Endodermal cell (in vitro differentiated cells): ENCODE measurements around the gene PLXNC1. TPM values are rescaled to one million over a fixed set of nuclear protein-coding genes. Genes with fewer than 3 reads are reported as not detected.
A peak's percentile ranks its signal among the peaks of the same experiment; 100 is the strongest.

Experiments
- DNase-seq: peaks from one replicate; pipeline ENCODE4 v3.0.0-alpha.2; 2017
- H3K27ac ChIP-seq: 2 replicates; pipeline ENCODE4 v1.5.1; 2013; ENCODE audit warnings: mild to moderate bottlenecking, low read depth, low read length, moderate library complexity
- H3K27me3 ChIP-seq: 2 replicates; pipeline ENCODE4 v1.6.1; 2013; ENCODE audit warnings: mild to moderate bottlenecking, low read length, moderate library complexity; ENCODE audit not compliant: insufficient read depth, control insufficient read depth, poor library complexity, severe bottlenecking
- H3K36me3 ChIP-seq: 2 replicates; pipeline ENCODE4 v1.7.0; 2013; ENCODE audit warnings: mild to moderate bottlenecking, low read length, moderate library complexity; ENCODE audit not compliant: control insufficient read depth, insufficient read depth
- H3K4me1 ChIP-seq: one replicate; pipeline ENCODE4 v1.7.0; 2013; ENCODE audit warnings: low read length; ENCODE audit not compliant: control insufficient read depth, insufficient read depth
- H3K4me3 ChIP-seq: 2 replicates; pipeline ENCODE4 v1.5.1; 2013; ENCODE audit warnings: mild to moderate bottlenecking, low read length, moderate library complexity
- H3K9ac ChIP-seq: 2 replicates; pipeline ENCODE4 v1.6.1; 2013; ENCODE audit warnings: mild to moderate bottlenecking, low read length, moderate library complexity; ENCODE audit not compliant: poor library complexity, severe bottlenecking; ENCODE audit errors: extremely low read depth
- H3K9me3 ChIP-seq: 2 replicates; pipeline ENCODE4 v1.6.1; 2013; ENCODE audit warnings: mild to moderate bottlenecking, low read length, moderate library complexity; ENCODE audit not compliant: control insufficient read depth
- H3K27ac Mint-ChIP-seq: 2 replicates; pipeline ENCODE4 v1.8.0; 2020; ENCODE audit warnings: mixed read lengths
- H3K27me3 Mint-ChIP-seq: 2 replicates; pipeline ENCODE4 v1.8.0; 2021; ENCODE audit warnings: mild to moderate bottlenecking, mixed read lengths; ENCODE audit not compliant: insufficient read depth
- H3K36me3 Mint-ChIP-seq: 2 replicates; pipeline ENCODE4 v1.8.0; 2020; ENCODE audit warnings: low read depth, mixed read lengths
- H3K4me1 Mint-ChIP-seq: 2 replicates; pipeline ENCODE4 v1.8.0; 2020; ENCODE audit warnings: mixed read lengths
- H3K4me3 Mint-ChIP-seq: 2 replicates; pipeline ENCODE4 v1.8.0; 2020; ENCODE audit warnings: mild to moderate bottlenecking, moderate library complexity, mixed read lengths
- H3K9me3 Mint-ChIP-seq: 2 replicates; pipeline ENCODE4 v1.8.0; 2020; ENCODE audit warnings: mild to moderate bottlenecking, mixed read lengths
- WGBS, 2 experiments: methylation state at CpG; one replicate each; pipeline versions ENCODE4 v1.1.5 to v1.1.7; 2013; ENCODE audit warnings: missing lambda C conversion rate in 2 of 2, mixed read lengths in 1 of 2; ENCODE audit not compliant: insufficient coverage in 1 of 2, insufficient read length in 1 of 2; 5-methylcytosine and 5-hydroxymethylcytosine counted together
- total RNA-seq, 2 donors: library from RNA; stranded (reverse); fragmentation: NEBNext Ultra II Directional in 1 of 2; extraction: Animal tissue kit (Norgen Biotek cat#: 25700) in 1 of 2; gene quantifications; 2 replicates in 1 of 2; 3 replicates in 1 of 2; pipeline ENCODE4 v1.2.1, GENCODE V29; 2021
- TF ChIP-seq, protein P1 (sequence below): fragments of 200-600 bp; sonication (generic); conservative IDR thresholded peaks from 2 replicates; pipeline ENCODE4 v1.5.0; 2021; ENCODE audit warnings: antibody characterized with exemption, mild to moderate bottlenecking

PLXNC1 gene
- total RNA-seq, 2 donors from 2014 or later, result 1.6 to 1.9 TPM

DNA sequence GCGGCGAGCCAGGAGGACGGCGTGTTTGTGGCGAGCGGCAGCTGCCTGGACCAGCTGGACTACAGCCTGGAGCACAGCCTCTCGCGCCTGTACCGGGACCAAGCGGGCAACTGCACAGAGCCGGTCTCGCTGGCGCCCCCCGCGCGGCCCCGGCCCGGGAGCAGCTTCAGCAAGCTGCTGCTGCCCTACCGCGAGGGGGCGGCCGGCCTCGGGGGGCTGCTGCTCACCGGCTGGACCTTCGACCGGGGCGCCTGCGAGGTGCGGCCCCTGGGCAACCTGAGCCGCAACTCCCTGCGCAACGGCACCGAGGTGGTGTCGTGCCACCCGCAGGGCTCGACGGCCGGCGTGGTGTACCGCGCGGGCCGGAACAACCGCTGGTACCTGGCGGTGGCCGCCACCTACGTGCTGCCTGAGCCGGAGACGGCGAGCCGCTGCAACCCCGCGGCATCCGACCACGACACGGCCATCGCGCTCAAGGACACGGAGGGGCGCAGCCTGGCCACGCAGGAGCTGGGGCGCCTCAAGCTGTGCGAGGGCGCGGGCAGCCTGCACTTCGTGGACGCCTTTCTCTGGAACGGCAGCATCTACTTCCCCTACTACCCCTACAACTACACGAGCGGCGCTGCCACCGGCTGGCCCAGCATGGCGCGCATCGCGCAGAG is 873 bp downstream of the PLXNC1 start:
- Mint-ChIP-seq H3K36me3 (no peaks in the 10 kb centered on the region), H3K4me3 (peak overlapping the region; percentile 56), H3K27me3 (peaks cover 87% of the 10 kb centered on the region), H3K27ac (no peak overlapping the region), H3K9me3 (no peaks in the 10 kb centered on the region), H3K4me1 (peaks cover 28% of the 10 kb centered on the region)
- no peaks in the 10 kb centered on the region for H3K9me3 ChIP-seq
- H3K9ac ChIP-seq, result no peak overlapping the region
- peaks cover 15% of the 10 kb centered on the region for H3K4me1 ChIP-seq
- peak; percentile 92 for DNase-seq
- TF ChIP-seq, protein P1, sequence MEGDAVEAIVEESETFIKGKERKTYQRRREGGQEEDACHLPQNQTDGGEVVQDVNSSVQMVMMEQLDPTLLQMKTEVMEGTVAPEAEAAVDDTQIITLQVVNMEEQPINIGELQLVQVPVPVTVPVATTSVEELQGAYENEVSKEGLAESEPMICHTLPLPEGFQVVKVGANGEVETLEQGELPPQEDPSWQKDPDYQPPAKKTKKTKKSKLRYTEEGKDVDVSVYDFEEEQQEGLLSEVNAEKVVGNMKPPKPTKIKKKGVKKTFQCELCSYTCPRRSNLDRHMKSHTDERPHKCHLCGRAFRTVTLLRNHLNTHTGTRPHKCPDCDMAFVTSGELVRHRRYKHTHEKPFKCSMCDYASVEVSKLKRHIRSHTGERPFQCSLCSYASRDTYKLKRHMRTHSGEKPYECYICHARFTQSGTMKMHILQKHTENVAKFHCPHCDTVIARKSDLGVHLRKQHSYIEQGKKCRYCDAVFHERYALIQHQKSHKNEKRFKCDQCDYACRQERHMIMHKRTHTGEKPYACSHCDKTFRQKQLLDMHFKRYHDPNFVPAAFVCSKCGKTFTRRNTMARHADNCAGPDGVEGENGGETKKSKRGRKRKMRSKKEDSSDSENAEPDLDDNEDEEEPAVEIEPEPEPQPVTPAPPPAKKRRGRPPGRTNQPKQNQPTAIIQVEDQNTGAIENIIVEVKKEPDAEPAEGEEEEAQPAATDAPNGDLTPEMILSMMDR, result peak; percentile 81
- H3K27me3 ChIP-seq, result peaks cover 71% of the 10 kb centered on the region
- H3K27ac ChIP-seq, result no peak overlapping the region
- peak overlapping the region; percentile 66 for H3K4me3 ChIP-seq
- 2 to 4% methylated on average over 42 to 76 of the region's 76 CpGs for WGBS, 2 experiments
- H3K36me3 ChIP-seq, result no peaks in the 10 kb centered on the region

DNA sequence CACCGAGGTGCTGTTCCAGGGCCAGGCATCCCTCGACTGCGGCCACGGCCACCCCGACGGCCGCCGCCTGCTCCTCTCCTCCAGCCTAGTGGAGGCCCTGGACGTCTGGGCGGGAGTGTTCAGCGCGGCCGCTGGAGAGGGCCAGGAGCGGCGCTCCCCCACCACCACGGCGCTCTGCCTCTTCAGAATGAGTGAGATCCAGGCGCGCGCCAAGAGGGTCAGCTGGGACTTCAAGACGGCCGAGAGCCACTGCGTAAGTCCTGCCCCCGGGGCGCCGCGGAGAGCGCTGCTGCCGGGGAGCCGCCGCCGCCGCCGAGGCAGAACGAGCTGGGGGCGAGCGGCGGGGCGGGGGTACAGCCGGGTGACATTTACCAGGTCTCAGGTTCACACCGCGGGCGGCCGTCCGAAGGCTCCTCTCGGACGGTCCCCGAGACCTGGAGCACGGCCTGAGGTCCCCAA is 1.4 kb downstream of the PLXNC1 start:
- Histone ChIP-seq H3K36me3 (no peaks in the 10 kb centered on the region), H3K9ac (no peak overlapping the region), H3K9me3 (no peaks in the 10 kb centered on the region), H3K4me1 (peaks cover 15% of the 10 kb centered on the region), H3K27me3 (peaks cover 71% of the 10 kb centered on the region), H3K27ac (no peak overlapping the region), H3K4me3 (peak overlapping the region; percentile 66)
- peak overlapping the region; percentile 56 for H3K4me3 Mint-ChIP-seq
- WGBS, 2 experiments, result 3% methylated on average over 49 of the region's 49 CpGs; no CpG with 5 or more reads in 1 of the 2 experiments
- peaks cover 88% of the 10 kb centered on the region for H3K27me3 Mint-ChIP-seq
- peak; percentile 89 for DNase-seq
- H3K9me3 Mint-ChIP-seq, result no peaks in the 10 kb centered on the region
- H3K27ac Mint-ChIP-seq, result no peak overlapping the region
- no peaks in the 10 kb centered on the region for H3K36me3 Mint-ChIP-seq
- H3K4me1 Mint-ChIP-seq, result peaks cover 28% of the 10 kb centered on the region
- TF ChIP-seq, protein P1, result no peak

DNA sequence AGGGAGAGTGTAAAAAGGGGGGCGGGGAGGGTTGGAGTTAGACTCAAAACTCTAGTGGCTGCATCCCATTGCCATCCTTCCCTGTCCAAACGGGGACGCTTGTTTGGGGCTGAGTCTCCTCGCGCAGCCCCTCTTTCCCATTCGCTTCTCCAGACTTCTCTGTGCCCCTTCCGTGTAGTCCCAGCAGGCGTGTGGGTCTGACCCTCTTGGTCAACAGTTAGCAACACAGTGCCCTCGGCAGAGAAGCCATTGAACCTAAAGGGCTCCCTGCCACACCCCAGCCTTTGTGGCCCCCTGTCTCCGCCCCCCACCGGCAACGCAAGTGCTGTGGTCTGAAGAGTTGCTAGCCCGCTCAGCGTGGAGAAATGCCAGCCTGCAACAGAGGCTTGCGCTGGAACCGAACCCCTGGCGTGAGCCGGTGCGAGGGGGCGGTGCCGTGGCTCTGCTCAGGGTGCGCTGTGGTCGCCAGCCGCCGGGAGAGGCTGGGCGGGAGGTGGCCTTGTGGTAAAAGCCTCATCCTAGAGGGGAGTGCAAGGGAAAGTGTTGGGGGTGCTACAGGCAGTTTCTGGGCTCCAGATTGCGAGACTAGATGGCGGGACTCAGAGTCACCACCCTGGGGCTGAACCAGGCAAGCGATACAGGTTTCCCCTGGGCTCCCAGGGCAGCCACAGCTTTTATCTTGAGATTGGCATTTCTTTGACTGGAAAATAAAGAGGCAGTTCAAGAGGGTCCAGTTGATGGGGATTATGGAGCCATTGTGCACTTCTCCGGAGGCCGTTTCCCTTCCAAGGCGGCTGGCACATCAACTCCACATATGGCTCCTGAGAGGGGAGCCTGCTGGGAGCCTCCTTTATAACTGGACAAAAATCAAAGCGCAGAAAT is 2.1 kb downstream of the PLXNC1 start:
- H3K4me3 Mint-ChIP-seq, result peak overlapping the region; percentile 56
- no peaks in the 10 kb centered on the region for H3K9me3 Mint-ChIP-seq
- no peaks in the 10 kb centered on the region for H3K9me3 ChIP-seq
- DNase-seq, result peak; percentile 87
- H3K4me3 ChIP-seq, result peak overlapping the region; percentile 65
- no peak overlapping the region for H3K9ac ChIP-seq
- H3K36me3 Mint-ChIP-seq, result no peaks in the 10 kb centered on the region
- TF ChIP-seq, protein P1, result no peak
- H3K27ac Mint-ChIP-seq, result no peak overlapping the region
- 17 to 27% methylated on average over 13 to 33 of the region's 33 CpGs for WGBS, 2 experiments
- peaks cover 15% of the 10 kb centered on the region for H3K4me1 ChIP-seq
- H3K4me1 Mint-ChIP-seq, result peaks cover 28% of the 10 kb centered on the region
- peaks cover 76% of the 10 kb centered on the region for H3K27me3 ChIP-seq
- peak overlapping the region; percentile 6 for H3K27ac ChIP-seq
- no peaks in the 10 kb centered on the region for H3K36me3 ChIP-seq
- H3K27me3 Mint-ChIP-seq, result peaks cover 88% of the 10 kb centered on the region
